GM12872 (cell line): ENCODE data around the gene EPN2.

Experiments used
- TF ChIP-seq, protein P1 (sequence below): IDR thresholded peaks from 3 replicates; pipeline ENCODE4 v1.5.1; 2011; ENCODE audit warnings: low read depth, mild to moderate bottlenecking, low read length, moderate library complexity; ENCODE audit not compliant: insufficient read depth

EPN2 gene

GRCh38 chr17:19263641-19264051 is 26.5 kb downstream of the EPN2 start:
- TF ChIP-seq, protein P1, sequence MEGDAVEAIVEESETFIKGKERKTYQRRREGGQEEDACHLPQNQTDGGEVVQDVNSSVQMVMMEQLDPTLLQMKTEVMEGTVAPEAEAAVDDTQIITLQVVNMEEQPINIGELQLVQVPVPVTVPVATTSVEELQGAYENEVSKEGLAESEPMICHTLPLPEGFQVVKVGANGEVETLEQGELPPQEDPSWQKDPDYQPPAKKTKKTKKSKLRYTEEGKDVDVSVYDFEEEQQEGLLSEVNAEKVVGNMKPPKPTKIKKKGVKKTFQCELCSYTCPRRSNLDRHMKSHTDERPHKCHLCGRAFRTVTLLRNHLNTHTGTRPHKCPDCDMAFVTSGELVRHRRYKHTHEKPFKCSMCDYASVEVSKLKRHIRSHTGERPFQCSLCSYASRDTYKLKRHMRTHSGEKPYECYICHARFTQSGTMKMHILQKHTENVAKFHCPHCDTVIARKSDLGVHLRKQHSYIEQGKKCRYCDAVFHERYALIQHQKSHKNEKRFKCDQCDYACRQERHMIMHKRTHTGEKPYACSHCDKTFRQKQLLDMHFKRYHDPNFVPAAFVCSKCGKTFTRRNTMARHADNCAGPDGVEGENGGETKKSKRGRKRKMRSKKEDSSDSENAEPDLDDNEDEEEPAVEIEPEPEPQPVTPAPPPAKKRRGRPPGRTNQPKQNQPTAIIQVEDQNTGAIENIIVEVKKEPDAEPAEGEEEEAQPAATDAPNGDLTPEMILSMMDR = no peak

- TF ChIP-seq, protein P1 = no peak
These were observed 27.1 kb downstream of the EPN2 start for GRCh38 chr17:19264268-19264667.

- TF ChIP-seq, protein P1 = no peak
These were observed 27.5 kb downstream of the EPN2 start for GRCh38 chr17:19264681-19265080.

GRCh38 chr17:19265755-19266154 is 28.6 kb downstream of the EPN2 start:
- TF ChIP-seq, protein P1 = no peak

- TF ChIP-seq, protein P1 = no peak
These were observed 31.4 kb downstream of the EPN2 start for GRCh38 chr17:19268611-19269010.

DNA sequence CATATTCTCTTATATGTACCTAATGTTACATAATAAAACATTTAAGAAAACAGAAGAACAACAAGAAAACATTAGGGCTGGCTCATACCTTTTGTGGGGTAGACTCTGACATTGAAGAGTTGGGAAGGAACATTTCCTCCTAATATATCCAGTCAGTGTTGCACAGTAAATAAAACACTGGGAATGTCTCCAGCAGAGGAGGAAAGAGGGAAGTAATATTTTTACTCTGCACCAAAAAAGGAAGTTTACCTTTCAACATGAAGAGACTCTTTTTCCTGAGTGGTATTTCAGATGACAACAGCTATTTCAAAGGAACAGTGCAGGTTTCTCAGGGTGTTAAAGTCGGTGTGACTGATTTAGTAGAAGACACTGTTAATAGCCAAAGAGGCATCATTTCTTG is 31.9 kb downstream of the EPN2 start:
- TF ChIP-seq, protein P1 = no peak

- TF ChIP-seq, protein P1 = no peak
These were observed 32.5 kb downstream of the EPN2 start for GRCh38 chr17:19269641-19270040.

- TF ChIP-seq, protein P1 = no peak; the same call in 2 of the 3 replicates
These were observed 33.2 kb downstream of the EPN2 start for GRCh38 chr17:19270347-19270703.
